T-cell (primary cell): Measurements from ENCODE around the gene CXCR2. TPM values are rescaled to one million over a fixed set of nuclear protein-coding genes. Genes with fewer than 3 reads are reported as not detected.
A peak's percentile ranks its signal among the peaks of the same experiment; 100 is the strongest.

Experiments
- ATAC-seq, 4 experiments: fragments of 200-7000 bp in 3 of 4; fragments of 150-1000 bp in 1 of 4; cut with Tn5 transposase; replicated peaks in 1 of 4; 1 replicate in 3 of 4; 2 replicates in 1 of 4; pipeline ENCODE4 v1.10.0; 2021; ENCODE audit warnings: moderate library complexity in 3 of 4, mild to moderate bottlenecking in 2 of 4, moderate number of reproducible peaks in 1 of 4
- CTCF ChIA-PET, 2 donors: fragments of 300-600 bp; sonication (Branson Sonifier 250); formaldehyde crosslinking; loops; one replicate each; lab custom pipeline; 2022; ENCODE audit warnings: antibody characterized with exemption in 2 of 2; lab: Charles Lee
- POLR2A ChIA-PET, 2 donors: fragments of 300-600 bp; sonication (Branson Sonifier 250); formaldehyde crosslinking; loops; one replicate each; lab custom pipeline; 2022; ENCODE audit warnings: antibody characterized with exemption in 2 of 2; lab: Charles Lee
- DNase-seq, 35 experiments: peaks; one replicate each; pipeline versions ENCODE4 v3.0.0 to v3.0.0-alpha.2; 2013 to 2023
- H3K27ac ChIP-seq: one replicate; pipeline ENCODE4 v1.5.1; 2013; ENCODE audit warnings: low read length
- H3K27me3 ChIP-seq, 2 experiments: replicated peaks in 1 of 2; 1 replicate in 1 of 2; 2 replicates in 1 of 2; pipeline versions ENCODE4 v1.6.1 to v1.7.0; 2013; ENCODE audit warnings: low read length in 1 of 2, mixed read lengths in 1 of 2; ENCODE audit not compliant: control insufficient read depth in 2 of 2, insufficient read depth in 2 of 2; ENCODE audit errors: extremely low read depth in 1 of 2
- H3K36me3 ChIP-seq, 2 donors: 1 replicate in 1 of 2; 2 replicates in 1 of 2; pipeline versions ENCODE4 v1.6.1 to v1.7.0; 2013; ENCODE audit warnings: low read length in 1 of 2; ENCODE audit not compliant: control insufficient read depth in 2 of 2, insufficient read depth in 1 of 2; ENCODE audit errors: extremely low read depth in 1 of 2
- H3K4me1 ChIP-seq, 2 experiments: 1 replicate in 1 of 2; 2 replicates in 1 of 2; pipeline versions ENCODE4 v1.6.1 to v1.7.0; 2013; ENCODE audit warnings: low read length in 2 of 2, mixed read lengths in 1 of 2; ENCODE audit not compliant: insufficient read depth in 2 of 2, control insufficient read depth in 1 of 2; ENCODE audit errors: extremely low read depth in 1 of 2
- H3K4me3 ChIP-seq, 2 donors: 1 replicate in 1 of 2; 2 replicates in 1 of 2; pipeline versions ENCODE4 v1.5.1 to v1.7.0; 2013; ENCODE audit warnings: mild to moderate bottlenecking in 2 of 2, low read length in 1 of 2, moderate library complexity in 1 of 2; ENCODE audit not compliant: control insufficient read depth in 1 of 2; ENCODE audit errors: extremely low read depth in 1 of 2
- H3K9me3 ChIP-seq: 2 replicates; pipeline ENCODE4 v1.7.0; 2013
- H3K27ac Mint-ChIP-seq, 2 donors: one replicate each; pipeline ENCODE4 v1.8.0; 2020 to 2021; ENCODE audit warnings: mild to moderate bottlenecking in 2 of 2, mixed read lengths in 2 of 2
- H3K27me3 Mint-ChIP-seq, 2 donors: one replicate each; pipeline ENCODE4 v1.8.0; 2021 to 2022; ENCODE audit warnings: mixed read lengths in 2 of 2
- H3K36me3 Mint-ChIP-seq: one replicate; pipeline ENCODE4 v1.8.0; 2021; ENCODE audit warnings: mixed read lengths
- H3K4me1 Mint-ChIP-seq, 3 donors: one replicate each; pipeline ENCODE4 v1.8.0; 2020 to 2022; ENCODE audit warnings: mixed read lengths in 3 of 3, mild to moderate bottlenecking in 1 of 3
- H3K4me3 Mint-ChIP-seq, 3 donors: one replicate each; pipeline ENCODE4 v1.8.0; 2020 to 2022; ENCODE audit warnings: mild to moderate bottlenecking in 3 of 3, mixed read lengths in 3 of 3, moderate library complexity in 3 of 3
- H3K9me3 Mint-ChIP-seq, 3 donors: one replicate each; pipeline ENCODE4 v1.8.0; 2020 to 2022; ENCODE audit warnings: mixed read lengths in 3 of 3
- WGBS: methylation state at CpG from one replicate; pipeline ENCODE4 v1.1.5; 2013; ENCODE audit warnings: missing lambda C conversion rate; ENCODE audit not compliant: insufficient coverage; 5-methylcytosine and 5-hydroxymethylcytosine counted together
- total RNA-seq, 35 experiments: library from RNA in 6 of 35; stranded (reverse) in 6 of 35; fragments of 120-200 nt in 1 of 35; gene quantifications; one replicate each; pipeline versions ENCODE4 v1.2.1 to v1.2.4 and lab custom pipeline; 2013 to 2026

CXCR2 gene
- total RNA-seq, 5 donors from 2014 or later (not counting 1 experiment from before 2014, with no cell fraction given): 0.46 to 0.56 (median 0.54) TPM; not detected in 2

DNA sequence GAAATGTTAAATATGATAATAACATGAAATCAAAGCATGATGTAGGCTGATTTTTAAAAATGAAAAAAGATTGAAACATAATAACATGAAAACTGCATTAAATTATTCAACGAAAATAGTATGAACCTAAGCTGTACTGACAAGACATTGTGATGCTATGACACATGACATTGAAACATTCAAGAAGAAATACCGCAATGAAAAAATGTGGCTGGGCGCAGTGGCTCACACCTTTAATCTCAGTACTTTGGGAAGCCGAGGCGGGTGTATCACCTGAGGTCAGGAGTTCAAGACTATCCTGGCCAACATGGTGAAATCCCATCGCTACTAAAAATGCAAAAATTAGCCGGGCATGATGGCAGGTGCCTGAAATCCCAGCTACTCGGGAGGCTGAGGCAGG is 26.3 kb downstream of the CXCR2 start:
- POLR2A ChIA-PET: no interaction called here
- 94% methylated on average over 8 of the region's 8 CpGs for WGBS
- Mint-ChIP-seq H3K27me3 (peaks cover 4 to 6% of the 10 kb centered on the region in 2 donors), H3K4me3 (no peak overlapping the region), H3K27ac (no peak overlapping the region), H3K9me3 (no peaks in the 10 kb centered on the region), H3K36me3 (no peaks in the 10 kb centered on the region), H3K4me1 (no peaks in the 10 kb centered on the region)
- H3K27ac ChIP-seq: no peak overlapping the region
- CTCF ChIA-PET: interaction anchor here in 1 of 2 donors (0.7 to 1.0 kb wide), 2 partner anchors 19 to 1227 kb away, joined by 3 read pairs; no protein-coding TSS in a partner anchor
- H3K4me3 ChIP-seq: no peak overlapping the region
- H3K36me3 ChIP-seq: no peaks in the 10 kb centered on the region
- H3K9me3 ChIP-seq: no peaks in the 10 kb centered on the region
- H3K27me3 ChIP-seq: peaks cover 0 to 2% of the 10 kb centered on the region in 2 experiments
- DNase-seq: no peak
- no peak for ATAC-seq
- no peaks in the 10 kb centered on the region for H3K4me1 ChIP-seq

DNA sequence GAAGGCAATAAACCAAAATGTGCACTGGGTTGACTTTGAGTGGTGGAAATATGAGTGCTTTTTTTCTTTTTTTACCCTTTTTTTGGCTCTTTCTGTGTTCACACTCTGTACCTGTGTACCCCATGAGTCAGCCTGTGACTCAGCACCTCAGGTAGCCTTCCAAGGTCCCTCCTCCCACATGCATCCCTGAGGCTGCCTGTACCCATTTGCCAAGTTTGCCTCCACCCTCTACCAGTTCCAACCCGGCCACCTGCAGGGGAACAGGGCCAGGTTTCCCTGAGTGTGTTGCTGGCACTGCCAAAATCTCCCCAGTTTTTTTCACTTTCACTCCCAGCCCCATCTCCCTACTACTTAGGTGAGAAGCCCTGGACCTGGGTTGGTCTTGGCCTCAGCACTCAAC is 26.9 kb downstream of the CXCR2 start:
- ChIA-PET POLR2A (interaction anchor here in 1 of 2 donors (0.6 kb wide), 1 partner anchor 68 kb away, joined by 3 read pairs; no protein-coding TSS in a partner anchor), CTCF (interaction anchor here in 1 of 2 donors (0.7 to 1.0 kb wide), 2 partner anchors 19 to 1227 kb away, joined by 3 read pairs; no protein-coding TSS in a partner anchor)
- DNase-seq (no peak), ATAC-seq (no peak)
- no peaks in the 10 kb centered on the region for H3K4me1 Mint-ChIP-seq
- 75% methylated on average over 1 of the region's 1 CpG for WGBS
- H3K9me3 ChIP-seq: no peaks in the 10 kb centered on the region
- no peaks in the 10 kb centered on the region for H3K4me1 ChIP-seq
- H3K27ac ChIP-seq: no peak overlapping the region
- H3K27me3 Mint-ChIP-seq: peaks cover 6% of the 10 kb centered on the region in 2 donors
- H3K4me3 ChIP-seq: no peak overlapping the region
- H3K27me3 ChIP-seq: peaks cover 0 to 4% of the 10 kb centered on the region in 2 experiments
- H3K36me3 ChIP-seq: no peaks in the 10 kb centered on the region
- no peaks in the 10 kb centered on the region for H3K36me3 Mint-ChIP-seq
- no peak overlapping the region for H3K4me3 Mint-ChIP-seq
- no peaks in the 10 kb centered on the region for H3K9me3 Mint-ChIP-seq
- H3K27ac Mint-ChIP-seq: no peak overlapping the region

DNA sequence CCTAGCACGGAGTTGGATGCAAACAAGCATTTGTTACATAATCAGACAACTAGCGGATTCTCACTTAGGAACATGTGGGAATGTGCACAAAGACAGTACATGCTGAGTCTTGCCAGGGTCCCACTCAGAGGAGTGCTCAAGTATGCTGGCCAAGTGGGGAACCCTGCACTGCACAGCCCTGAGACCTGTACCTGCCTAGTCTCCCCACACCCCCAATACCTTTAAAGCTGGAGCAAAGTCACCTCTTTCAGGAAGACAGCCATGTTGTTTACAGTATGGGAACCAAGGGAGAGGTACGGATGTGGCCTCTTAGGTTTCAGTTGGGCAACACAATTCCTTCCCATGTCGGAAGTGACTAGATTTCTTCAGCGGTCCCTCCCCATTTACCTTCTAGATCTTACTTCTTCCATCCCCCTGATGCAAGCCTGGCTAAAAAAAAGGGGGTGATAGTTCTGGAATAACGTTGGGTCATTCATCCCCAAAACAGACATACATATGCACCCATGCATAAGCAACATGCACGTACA is 30.2 kb downstream of the CXCR2 start:
- no peaks in the 10 kb centered on the region for H3K9me3 Mint-ChIP-seq
- Histone ChIP-seq H3K9me3 (no peaks in the 10 kb centered on the region), H3K27me3 (peaks cover 0 to 7% of the 10 kb centered on the region in 2 experiments), H3K27ac (no peak overlapping the region), H3K36me3 (no peaks in the 10 kb centered on the region), H3K4me1 (no peaks in the 10 kb centered on the region), H3K4me3 (no peak overlapping the region)
- no peak overlapping the region for H3K4me3 Mint-ChIP-seq
- peaks cover 0 to 4% of the 10 kb centered on the region in 2 donors for H3K27me3 Mint-ChIP-seq
- no peak for ATAC-seq
- no peaks in the 10 kb centered on the region for H3K36me3 Mint-ChIP-seq
- H3K4me1 Mint-ChIP-seq: no peaks in the 10 kb centered on the region
- no peak overlapping the region for H3K27ac Mint-ChIP-seq
- POLR2A ChIA-PET: no interaction called here
- no peak for DNase-seq
- 100% methylated on average over 1 of the region's 7 CpGs for WGBS
- CTCF ChIA-PET: no interaction called here

DNA sequence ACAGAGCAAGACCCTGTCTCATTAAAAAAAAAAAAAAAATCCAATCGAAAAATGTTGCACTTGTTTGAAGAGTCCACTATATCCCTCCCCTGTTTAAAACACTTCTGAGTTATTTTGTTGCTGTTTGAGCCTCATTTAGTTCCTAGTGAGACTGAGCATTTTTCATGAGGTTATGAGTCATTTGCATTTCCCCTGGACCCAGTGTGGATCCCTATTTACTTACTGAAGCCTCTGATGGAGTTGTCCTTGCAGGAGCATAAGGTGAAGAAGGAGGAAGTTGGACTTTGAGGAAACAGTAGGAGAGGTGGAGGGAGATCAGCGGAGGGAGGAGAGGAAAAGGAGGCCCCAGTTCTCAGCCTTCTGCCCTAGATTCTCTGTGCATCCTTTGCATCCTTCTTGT is 35.8 kb downstream of the CXCR2 start:
- H3K27ac Mint-ChIP-seq: no peak overlapping the region
- 100% methylated on average over 1 of the region's 2 CpGs for WGBS

GRCh38 chr2:218162814-218163213 is 37.0 kb downstream of the CXCR2 start:
- H3K4me3 ChIP-seq: no peak overlapping the region
- POLR2A ChIA-PET: no interaction called here
- no peak for ATAC-seq

More for the DNA sequence above, 35.8 kb downstream of the CXCR2 start:
- Histone ChIP-seq H3K27me3 (peaks cover 0 to 13% of the 10 kb centered on the region in 2 experiments), H3K4me1 (peaks cover 2 to 9% of the 10 kb centered on the region in 2 experiments), H3K4me3 (no peak overlapping the region), H3K27ac (no peak overlapping the region), H3K9me3 (no peaks in the 10 kb centered on the region), H3K36me3 (no peaks in the 10 kb centered on the region)
- Mint-ChIP-seq H3K9me3 (no peaks in the 10 kb centered on the region), H3K36me3 (no peaks in the 10 kb centered on the region), H3K4me1 (peaks cover 10 to 11% (median 11%) of the 10 kb centered on the region in 3 donors), H3K4me3 (no peak overlapping the region), H3K27me3 (peaks cover 4% of the 10 kb centered on the region in 2 donors)
- DNase-seq (no peak), ATAC-seq (no peak)
- ChIA-PET CTCF (no interaction called here), POLR2A (no interaction called here)

DNA sequence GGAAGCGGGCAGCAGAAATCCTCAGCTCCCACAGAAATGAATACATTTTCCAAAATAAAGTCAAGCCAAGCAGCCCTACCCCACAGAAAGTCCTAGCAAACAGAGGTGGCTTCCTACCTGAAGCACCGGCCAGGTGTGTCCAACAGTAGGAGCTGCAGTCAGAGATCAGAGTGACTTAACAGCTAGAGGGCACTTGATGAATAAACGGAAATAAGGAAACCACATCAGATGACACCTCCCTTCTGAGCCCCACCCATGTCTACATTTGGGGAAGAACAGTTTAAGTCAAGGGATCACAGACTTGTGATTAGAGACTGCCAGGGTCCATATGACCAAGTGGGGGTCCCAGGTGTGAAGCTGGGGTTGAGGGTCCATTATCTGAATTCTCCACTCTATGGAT is 41.0 kb downstream of the CXCR2 start, which contains the start of gene CXCR1:
CXCR1 (minus strand) TSS at position 172 of the 400 bp plus-strand sequence. CDS start 1,751 bp downstream, outside the sequence.
- Mint-ChIP-seq H3K4me1 (peaks cover 33 to 42% (median 39%) of the 10 kb centered on the region in 3 donors), H3K9me3 (no peaks in the 10 kb centered on the region), H3K27ac (peak within 1 kb of the TSS; percentile 44 to 53), H3K27me3 (peaks cover 8 to 9% of the 10 kb centered on the region in 2 donors), H3K36me3 (no peaks in the 10 kb centered on the region), H3K4me3 (peak within 1 kb of the TSS in 2 of 3 donors; percentile 35 to 74)
- H3K27ac ChIP-seq: no peak within 1 kb of the TSS
- CTCF ChIA-PET: interaction anchor here in 1 of 2 donors (0.6 to 2.8 kb wide), 4 partner anchors 49 to 90 kb away, joined by 3 to 16 read pairs (median 6); no protein-coding TSS in a partner anchor
- DNase-seq: peak in 33 of 35 experiments; percentile 6 to 77 (median 22)
- WGBS: no CpG with 5 or more reads among the region's 3 CpGs
- no peaks in the 10 kb centered on the region for H3K9me3 ChIP-seq
- no peaks in the 10 kb centered on the region for H3K36me3 ChIP-seq
- peaks cover 0 to 13% of the 10 kb centered on the region in 2 experiments for H3K27me3 ChIP-seq
- ATAC-seq: peak; percentile 92 to 98 (median 96)
- POLR2A ChIA-PET: interaction anchor here in 1 of 2 donors (0.6 kb wide), 1 partner anchor 209 kb away, joined by 3 read pairs; no protein-coding TSS in a partner anchor
- H3K4me3 ChIP-seq: peak within 1 kb of the TSS in 1 of 2 donors; percentile 12
- peaks cover 9 to 34% of the 10 kb centered on the region in 2 experiments for H3K4me1 ChIP-seq

More at GRCh38 chr2:218162814-218163213, 37.0 kb downstream of the CXCR2 start:
- CTCF ChIA-PET: interaction anchor here (0.6 to 0.7 kb wide), 3 partner anchors 81 to 538 kb away, joined by 3 to 5 read pairs (median 4); no protein-coding TSS in a partner anchor
- H3K27me3 ChIP-seq: peaks cover 0 to 11% of the 10 kb centered on the region in 2 experiments
- Mint-ChIP-seq H3K27ac (no peak overlapping the region), H3K4me1 (peaks cover 21 to 23% (median 22%) of the 10 kb centered on the region in 3 donors), H3K9me3 (no peaks in the 10 kb centered on the region), H3K27me3 (peaks cover 3 to 4% of the 10 kb centered on the region in 2 donors), H3K4me3 (no peak overlapping the region), H3K36me3 (no peaks in the 10 kb centered on the region)
- H3K27ac ChIP-seq: no peak overlapping the region
- 78% methylated on average over 1 of the region's 1 CpG for WGBS
- H3K36me3 ChIP-seq: no peaks in the 10 kb centered on the region
- peaks cover 9 to 20% of the 10 kb centered on the region in 2 experiments for H3K4me1 ChIP-seq
- no peaks in the 10 kb centered on the region for H3K9me3 ChIP-seq
- DNase-seq: no peak
